A549 (cell line): Measurements from ENCODE around the gene JAZF1. TPM values are rescaled to one million over a fixed set of nuclear protein-coding genes. Genes with fewer than 3 reads are reported as not detected.

Experiments used
- ATAC-seq, 2 experiments: fragments of 200-7000 bp in 1 of 2; fragments of >200 bp in 1 of 2; cut with Nextera tagmentation in 1 of 2; cut with Tn5 transposase in 1 of 2; 3 replicates each; pipeline versions ENCODE4 v1.8.0 to v1.9.1; 2018 to 2020; ENCODE audit warnings: mild to moderate bottlenecking in 1 of 2, moderate library complexity in 1 of 2
- CTCF ChIA-PET: fragments of 300-600 bp; sonication (Branson Sonifier 250); formaldehyde crosslinking; extraction: SDS; loops from one replicate; lab custom pipeline; 2021; ENCODE audit warnings: antibody characterized with exemption, inconsistent platforms; lab: Yijun Ruan, JAX
- POLR2A ChIA-PET: fragments of 350-600 bp; formaldehyde crosslinking; extraction: SDS; loops from one replicate; lab custom pipeline; 2021; ENCODE audit warnings: antibody characterized with exemption, inconsistent platforms; lab: Yijun Ruan, JAX
- DNase-seq, 2 experiments: peaks; one replicate each; pipeline versions ENCODE4 v3.0.0 to v3.0.0-alpha.2; 2011 to 2016; ENCODE audit warnings: low read depth in 1 of 2, low spot score in 1 of 2
- FAIRE-seq: peaks from 2 replicates; lab custom pipeline; 2011; peaks lifted over from hg19 to GRCh38; lab: Jason Lieb, UNC
- H3K27ac ChIP-seq, 2 experiments: fragments of >200 bp; sonication (Bioruptor Twin); formaldehyde crosslinking; 3 replicates each; pipeline ENCODE4 v1.5.1; 2016 to 2017
- H3K4me1 ChIP-seq: fragments of >200 bp; sonication (Bioruptor Twin); formaldehyde crosslinking; 3 replicates; pipeline ENCODE4 v1.6.1; 2016
- H3K4me2 ChIP-seq: fragments of >200 bp; sonication (Bioruptor Twin); formaldehyde crosslinking; 3 replicates; pipeline ENCODE4 v1.6.1; 2016
- H3K4me3 ChIP-seq: fragments of >200 bp; sonication (Bioruptor Twin); formaldehyde crosslinking; 3 replicates; pipeline ENCODE4 v1.5.1; 2016
- H3K9me3 ChIP-seq: fragments of >200 bp; sonication (Bioruptor Twin); formaldehyde crosslinking; 3 replicates; pipeline ENCODE4 v1.6.1; 2016
- CBX2 ChIP-seq: fragments of 200-600 bp; sonication (generic); IDR thresholded peaks from 2 replicates; pipeline ENCODE4 v1.6.1; 2016; ENCODE audit warnings: low read depth, mild to moderate bottlenecking, borderline replicate concordance
- CHD4 ChIP-seq: fragments of 200-600 bp; sonication (generic); IDR thresholded peaks from 2 replicates; pipeline ENCODE4 v1.6.1; 2016; ENCODE audit warnings: antibody characterized with exemption, mild to moderate bottlenecking, borderline replicate concordance
- CTCF ChIP-seq: fragments of >200 bp; sonication (Bioruptor Twin); formaldehyde crosslinking; IDR thresholded peaks from 3 replicates; pipeline ENCODE4 v1.5.1; 2016
- EHMT2 ChIP-seq: fragments of 200-600 bp; sonication (generic); IDR thresholded peaks from 2 replicates; pipeline ENCODE4 v1.6.1; 2016; ENCODE audit warnings: antibody characterized with exemption, low read depth, mild to moderate bottlenecking, moderate library complexity
- EP300 ChIP-seq, 2 experiments: fragments of >200 bp; sonication (Bioruptor Twin); formaldehyde crosslinking; IDR thresholded peaks; 2 replicates in 1 of 2; 3 replicates in 1 of 2; pipeline ENCODE4 v1.6.1; 2016 to 2017
- ESRRA ChIP-seq: fragments of 150-350 bp; IDR thresholded peaks from 2 replicates; pipeline ENCODE4 v1.6.1; 2014; ENCODE audit warnings: mild to moderate bottlenecking, low read length, borderline replicate concordance
- FOXS1 ChIP-seq: fragments of 250-450 bp; sonication (Bioruptor Pico); IDR thresholded peaks from 2 replicates; pipeline ENCODE4 v1.5.0; 2020; ENCODE audit warnings: mild to moderate bottlenecking, moderate library complexity
- GATA3 ChIP-seq: IDR thresholded peaks from 2 replicates; pipeline ENCODE4 v1.6.1; 2012; ENCODE audit warnings: borderline replicate concordance
- HDAC2 ChIP-seq: fragments of 200-600 bp; sonication (generic); IDR thresholded peaks from 2 replicates; pipeline ENCODE4 v1.6.1; 2016
- HOXB13 ChIP-seq: fragments of 250-450 bp; sonication (Bioruptor Pico); IDR thresholded peaks from 2 replicates; pipeline ENCODE4 v1.5.0; 2020; ENCODE audit warnings: low read depth, mild to moderate bottlenecking, moderate library complexity
- JUN ChIP-seq, 2 experiments: fragments of >200 bp; sonication (Bioruptor Twin); formaldehyde crosslinking; IDR thresholded peaks; 2 replicates in 1 of 2; 3 replicates in 1 of 2; pipeline ENCODE4 v1.6.1; 2016 to 2017
- JUNB ChIP-seq: fragments of >200 bp; sonication (Bioruptor Twin); formaldehyde crosslinking; IDR thresholded peaks from 2 replicates; pipeline ENCODE4 v1.6.1; 2016
- KDM5A ChIP-seq: fragments of 200-600 bp; sonication (generic); IDR thresholded peaks from 2 replicates; pipeline ENCODE4 v1.6.1; 2016; ENCODE audit warnings: antibody characterized with exemption, mild to moderate bottlenecking
- MAFK ChIP-seq: fragments of 450-650 bp; IDR thresholded peaks from 2 replicates; pipeline ENCODE4 v1.6.1; 2014; ENCODE audit not compliant: partially characterized antibody
- MAX ChIP-seq: IDR thresholded peaks from 2 replicates; pipeline ENCODE4 v1.6.1; 2012
- MAZ ChIP-seq: fragments of 150-350 bp; IDR thresholded peaks from 2 replicates; pipeline ENCODE4 v1.6.1; 2014; ENCODE audit warnings: antibody characterized with exemption, low read depth, low read length, borderline replicate concordance
- MYC ChIP-seq: IDR thresholded peaks from 2 replicates; pipeline ENCODE4 v1.6.1; 2012; ENCODE audit warnings: mild to moderate bottlenecking, inconsistent platforms, low read length, improper control_type of control experiment, borderline replicate concordance
- NPAS2 ChIP-seq: fragments of 250-450 bp; sonication (Bioruptor Pico); IDR thresholded peaks from 2 replicates; pipeline ENCODE4 v1.8.0; 2022; ENCODE audit warnings: mild to moderate bottlenecking, moderate library complexity, borderline replicate concordance
- POLR2A ChIP-seq: IDR thresholded peaks from 2 replicates; pipeline ENCODE4 v1.6.1; 2012; ENCODE audit warnings: mild to moderate bottlenecking, low read length
- POLR2AphosphoS2 ChIP-seq: conservative IDR thresholded peaks from 2 replicates; pipeline ENCODE4 v1.6.1; 2012; ENCODE audit warnings: low read length, improper control_type of control experiment, inconsistent platforms
- RCOR1 ChIP-seq: fragments of 150-350 bp; IDR thresholded peaks from 2 replicates; pipeline ENCODE4 v1.6.1; 2014; ENCODE audit warnings: antibody characterized with exemption, low read length, low read depth
- SREBF2 ChIP-seq: fragments of 450-650 bp; IDR thresholded peaks from 2 replicates; pipeline ENCODE4 v1.6.1; 2014; ENCODE audit warnings: mild to moderate bottlenecking, moderate library complexity
- USF2 ChIP-seq: fragments of 450-650 bp; IDR thresholded peaks from 2 replicates; pipeline ENCODE4 v1.6.1; 2014; ENCODE audit warnings: antibody characterized with exemption
- WGBS: methylation state at CpG from one replicate; pipeline ENCODE4 v1.1.6; 2017; ENCODE audit errors: missing lambda C conversion rate; 5-methylcytosine and 5-hydroxymethylcytosine counted together
- polyA plus RNA-seq, 4 experiments: library from polyadenylated mRNA; depleted of rRNA in 3 of 4; stranded (reverse); fragments of >200 nt; fragmentation: RNase III in 1 of 4; extraction: RNeasy Plus Mini Kit Qiagen cat#74134 plus additional on column Dnase treatment in 1 of 4; gene quantifications; 2 replicates in 3 of 4; 3 replicates in 1 of 4; pipeline ENCODE4 v1.2.3, GENCODE V29; 2011 to 2017
- TF ChIP-seq, protein P1 (sequence below): fragments of 250-450 bp; sonication (Bioruptor Pico); IDR thresholded peaks from 2 replicates; pipeline ENCODE4 v1.5.0; 2021; ENCODE audit warnings: mild to moderate bottlenecking, moderate library complexity, borderline replicate concordance

Gene JAZF1
- polyA plus RNA-seq, 2 of the 4 experiments (the other 2 are of a cell fraction): 1.9 to 2.8 TPM

DNA sequence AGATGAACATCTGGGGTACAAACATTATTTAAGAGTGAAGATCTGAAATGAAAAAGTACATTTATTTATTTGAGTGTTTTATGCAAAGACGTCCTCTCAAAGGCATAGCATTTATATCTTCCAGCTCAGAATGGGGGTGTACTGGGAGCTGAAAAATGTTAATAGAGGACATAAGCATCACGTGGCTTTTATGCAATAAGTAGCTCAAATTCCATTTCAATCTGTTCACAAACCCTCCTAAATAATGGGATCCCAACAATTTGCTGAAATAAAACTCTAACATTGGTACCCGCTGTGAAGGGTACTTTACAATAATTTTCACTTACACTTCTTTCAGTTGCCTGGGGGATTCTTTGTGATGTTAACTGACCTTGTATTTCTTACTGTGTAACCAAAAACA, 268.7 kb downstream of the JAZF1 start:
- H3K4me2 ChIP-seq: no peak overlapping the region
- WGBS: 79% methylated on average over 3 of the region's 3 CpGs
- ATAC-seq: no peak
- POLR2A ChIA-PET: no interaction called here
- peaks cover 7% of the 10 kb centered on the region for H3K4me1 ChIP-seq
- FAIRE-seq: no peak
- H3K4me3 ChIP-seq: no peak overlapping the region
- CTCF ChIA-PET: interaction anchor here (1.6 kb wide), 1 partner anchor 702 kb away, joined by 5 read pairs; no protein-coding TSS in a partner anchor
- DNase-seq: no peak
- H3K9me3 ChIP-seq: no peaks in the 10 kb centered on the region
- TF ChIP-seq CHD4: no peak
- TF ChIP-seq RCOR1: no peak
- TF ChIP-seq, protein P1, sequence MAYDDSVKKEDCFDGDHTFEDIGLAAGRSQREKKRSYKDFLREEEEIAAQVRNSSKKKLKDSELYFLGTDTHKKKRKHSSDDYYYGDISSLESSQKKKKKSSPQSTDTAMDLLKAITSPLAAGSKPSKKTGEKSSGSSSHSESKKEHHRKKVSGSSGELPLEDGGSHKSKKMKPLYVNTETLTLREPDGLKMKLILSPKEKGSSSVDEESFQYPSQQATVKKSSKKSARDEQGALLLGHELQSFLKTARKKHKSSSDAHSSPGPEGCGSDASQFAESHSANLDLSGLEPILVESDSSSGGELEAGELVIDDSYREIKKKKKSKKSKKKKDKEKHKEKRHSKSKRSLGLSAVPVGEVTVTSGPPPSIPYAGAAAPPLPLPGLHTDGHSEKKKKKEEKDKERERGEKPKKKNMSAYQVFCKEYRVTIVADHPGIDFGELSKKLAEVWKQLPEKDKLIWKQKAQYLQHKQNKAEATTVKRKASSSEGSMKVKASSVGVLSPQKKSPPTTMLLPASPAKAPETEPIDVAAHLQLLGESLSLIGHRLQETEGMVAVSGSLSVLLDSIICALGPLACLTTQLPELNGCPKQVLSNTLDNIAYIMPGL (CRISPR knock-in tag): no peak
- TF ChIP-seq MAX: no peak
- TF ChIP-seq POLR2A: no peak
- no peak for TF ChIP-seq MYC
- no peak for TF ChIP-seq GATA3
- no peak for TF ChIP-seq ESRRA
- TF ChIP-seq, all 56 proteins: peak for 0
- no peak overlapping the region for H3K27ac ChIP-seq

GRCh38 chr7:27910326-27910725, 270.3 kb downstream of the JAZF1 start:
- 91% methylated on average over 3 of the region's 3 CpGs for WGBS
- no peak overlapping the region for H3K4me3 ChIP-seq
- H3K4me2 ChIP-seq: no peak overlapping the region
- H3K27ac ChIP-seq: no peak overlapping the region
- ATAC-seq: no peak
- DNase-seq: no peak
- TF ChIP-seq HDAC2 (no peak), JUN (IDR thresholded peaks at IDR 0.05) (no peak), NPAS2 (no peak), POLR2AphosphoS2 (no peak), HOXB13 (CRISPR knock-in tag) (no peak), MAZ (no peak), SREBF2 (no peak), KDM5A (no peak), FOXS1 (CRISPR knock-in tag) (no peak), USF2 (no peak), EP300 (IDR thresholded peaks at IDR 0.05) (no peak), CTCF (no peak), MAFK (no peak), JUNB (no peak), EHMT2 (no peak), CBX2 (no peak)
- no peak for FAIRE-seq
- H3K9me3 ChIP-seq: no peaks in the 10 kb centered on the region
- no peaks in the 10 kb centered on the region for H3K4me1 ChIP-seq
- CTCF ChIA-PET: interaction anchor here (0.6 to 1.0 kb wide), 3 partner anchors 9 to 275 kb away, joined by 3 read pairs; no protein-coding TSS in a partner anchor
- POLR2A ChIA-PET: no interaction called here
